ENCODE measurements around the gene AKAP13.

AKAP13 gene

DNA sequence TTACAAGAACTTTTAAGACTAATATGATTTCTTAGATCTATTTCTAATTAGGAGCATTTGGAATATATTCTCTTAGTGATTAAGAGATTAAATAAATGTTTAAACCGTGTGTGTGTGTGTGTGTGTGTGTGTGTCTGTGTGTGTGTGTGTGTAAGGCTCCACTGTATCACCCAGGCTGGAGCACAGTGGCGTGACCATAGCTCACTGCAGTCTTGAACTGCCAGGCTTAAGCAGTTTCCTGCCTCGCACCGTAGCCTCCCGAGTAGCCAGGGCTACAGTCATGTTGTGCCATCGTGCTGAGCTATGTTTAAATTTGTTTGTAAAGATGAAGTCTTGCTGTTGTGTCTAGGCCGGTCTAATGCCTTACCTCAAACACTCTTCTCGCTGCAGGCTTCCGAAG, 305.0 kb downstream of the AKAP13 start:
- no peak for DNase-seq

DNA sequence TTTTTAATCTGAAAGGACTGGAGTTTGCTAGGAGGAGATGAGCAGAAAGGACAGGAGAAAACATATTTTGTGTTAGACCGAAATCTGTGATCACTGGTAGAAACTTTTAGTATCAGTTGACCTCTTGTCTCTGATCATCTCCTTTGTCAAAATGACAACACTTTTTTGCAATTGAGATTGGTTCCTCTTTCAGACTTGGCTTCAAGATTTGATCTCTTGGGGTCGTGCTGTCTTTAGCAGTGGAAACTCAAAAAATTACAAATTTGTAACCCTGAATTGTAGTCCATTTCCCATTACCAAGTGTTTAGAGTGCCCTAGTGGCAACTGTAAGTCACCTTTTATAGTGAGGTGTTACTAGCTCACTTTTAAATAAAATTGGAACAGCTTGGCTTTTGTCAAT, 306.9 kb downstream of the AKAP13 start:
- DNase-seq = no peak

DNA sequence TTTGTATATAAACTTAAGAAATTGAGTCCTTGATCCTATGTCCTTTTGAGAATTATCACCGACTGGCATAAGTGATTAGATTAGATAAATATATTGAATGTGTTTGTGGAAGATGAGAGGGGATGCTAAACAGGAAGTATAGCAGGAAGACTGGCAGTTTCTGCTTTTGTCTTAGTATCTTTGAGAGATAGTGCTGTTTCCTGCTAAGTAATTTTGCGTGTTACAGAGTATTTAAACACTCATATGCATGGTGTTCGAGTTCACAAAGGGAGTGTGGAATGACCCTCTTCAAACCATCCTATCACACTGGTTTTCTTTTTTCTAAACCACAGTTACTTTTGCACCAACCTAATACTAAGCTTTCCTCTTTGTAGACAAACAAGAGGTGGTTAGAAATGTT, 308.3 kb downstream of the AKAP13 start:
- no peak for DNase-seq

DNA sequence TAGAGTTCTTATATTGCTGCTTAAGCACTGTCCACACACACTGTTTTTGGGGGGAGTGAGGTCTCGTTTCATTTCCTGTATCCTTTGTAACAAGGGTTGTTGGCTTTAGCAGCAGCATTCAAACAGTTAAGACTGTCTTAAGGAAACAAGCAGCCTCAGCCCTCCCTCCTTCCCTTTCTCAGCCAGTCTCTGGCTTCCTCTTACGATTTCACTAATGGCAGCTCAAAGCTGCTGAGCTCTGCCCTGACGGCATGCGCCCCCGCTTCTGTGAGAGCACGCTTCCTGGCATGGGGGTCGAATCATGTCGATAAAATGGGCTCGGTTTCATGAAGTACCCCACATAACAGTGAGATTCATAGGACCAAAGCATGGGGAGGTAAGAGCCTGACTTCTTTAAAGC, 309.3 kb downstream of the AKAP13 start:
- no peak for DNase-seq

DNA sequence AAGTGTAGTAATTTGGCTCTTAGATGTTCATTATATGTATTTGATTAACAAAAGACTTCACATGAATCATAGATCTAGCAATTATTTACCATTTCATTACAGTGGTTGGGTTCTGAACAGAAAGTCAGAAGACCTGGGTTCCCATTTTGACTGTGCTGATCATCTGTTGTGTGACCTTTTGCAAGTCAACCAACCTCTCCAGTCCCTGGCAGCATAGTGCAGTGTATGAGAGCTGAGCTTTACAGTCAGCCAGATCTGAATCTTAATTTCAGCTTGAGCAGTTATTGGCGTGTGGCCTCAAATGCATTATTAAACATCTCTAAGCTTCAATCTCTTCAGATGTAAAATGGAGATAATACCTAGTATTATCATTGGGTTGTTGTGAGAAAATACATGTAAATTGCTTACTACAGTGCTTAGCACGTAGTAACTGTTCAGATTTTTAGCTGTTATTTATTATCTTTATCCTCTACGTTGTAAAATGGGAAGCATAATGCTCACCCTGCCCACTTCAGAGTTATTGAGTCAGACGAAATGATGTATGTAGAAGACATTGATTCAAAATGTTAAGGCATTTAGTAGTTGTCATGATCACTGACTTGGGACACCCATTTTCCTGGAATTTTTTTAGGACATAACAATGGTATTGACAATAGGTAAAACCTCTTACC, 310.3 kb downstream of the AKAP13 start:
- DNase-seq = no peak

DNA sequence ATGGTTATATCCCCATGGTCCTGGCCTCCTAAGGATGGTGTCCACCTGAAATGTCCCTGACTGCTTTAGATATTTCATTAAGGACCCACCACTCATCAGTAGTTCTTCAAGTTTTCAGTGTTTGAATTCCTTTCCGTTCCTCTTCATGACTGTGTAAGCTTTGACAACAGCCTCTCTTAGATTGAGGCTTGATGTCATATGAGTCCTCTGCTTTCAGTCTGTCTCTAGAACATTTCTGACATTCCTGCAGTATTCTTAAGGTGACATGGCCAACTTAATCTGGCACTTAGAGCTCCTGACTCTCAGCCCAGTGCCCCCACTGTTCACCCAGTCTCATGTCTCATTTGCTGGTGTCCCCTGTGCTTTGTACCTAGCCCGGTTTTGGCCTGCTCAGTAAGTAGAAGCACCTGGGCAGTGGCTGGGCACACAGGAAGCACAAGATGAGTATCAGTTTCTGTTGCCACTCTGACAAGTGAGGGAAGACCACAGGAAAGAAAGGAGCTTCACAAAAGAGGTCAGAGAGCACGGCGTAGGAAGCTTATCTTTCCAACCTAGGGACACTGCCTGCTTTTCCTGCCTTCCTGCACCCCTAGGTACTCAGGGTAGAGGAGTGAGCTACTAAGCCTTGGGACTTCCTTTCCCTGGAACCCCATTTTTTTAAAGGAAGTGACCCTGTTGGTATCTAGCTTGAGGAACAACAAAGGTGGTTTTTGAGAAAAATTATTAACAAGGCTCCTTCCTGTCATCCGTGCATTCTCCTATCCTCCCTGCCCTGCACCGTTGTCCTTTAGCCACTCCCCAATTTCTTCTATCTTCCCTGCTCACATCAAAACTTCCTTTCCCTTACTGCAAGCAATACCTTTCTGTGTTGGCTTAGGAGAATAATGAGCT, 311.2 kb downstream of the AKAP13 start:
- DNase-seq = no peak

DNA sequence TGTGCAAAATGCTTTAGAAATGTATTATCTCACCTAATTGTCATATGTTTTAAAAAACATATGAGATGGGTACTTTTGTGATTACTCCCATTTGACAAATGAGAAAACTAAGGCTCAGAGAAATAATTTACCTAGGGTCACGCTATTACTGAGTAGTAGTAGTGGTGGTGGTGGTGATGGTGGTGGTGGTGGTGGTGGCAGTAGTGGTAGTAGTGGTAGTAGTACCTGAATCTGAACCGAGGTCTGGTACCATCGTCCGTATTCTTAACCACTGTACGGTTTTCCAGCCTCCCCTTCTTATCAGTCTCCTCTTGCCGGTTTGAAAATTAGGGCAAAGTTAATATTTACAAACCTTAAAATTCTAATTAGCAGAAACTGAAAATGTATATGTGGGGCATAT, 311.9 kb downstream of the AKAP13 start:
- no peak for DNase-seq

DNA sequence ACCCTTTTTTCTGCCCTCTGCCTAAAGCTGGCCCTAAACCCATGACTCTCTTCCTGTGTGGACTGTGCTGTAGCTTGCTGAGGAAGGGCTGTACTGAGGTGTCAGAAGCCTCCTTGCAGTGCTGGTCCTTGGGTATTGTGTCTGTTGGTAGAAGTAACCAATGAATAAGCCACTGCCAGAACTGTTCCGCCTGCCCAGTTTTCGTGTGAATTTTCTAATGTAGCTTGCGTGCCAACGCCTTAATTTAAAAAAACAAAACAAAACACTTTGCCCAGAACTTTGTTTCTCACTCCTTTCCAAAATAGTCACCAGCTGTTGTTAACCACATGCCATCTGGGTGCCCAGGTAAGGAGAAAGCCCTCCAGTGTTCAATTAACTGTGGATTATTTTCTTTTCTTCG, 312.5 kb downstream of the AKAP13 start:
- DNase-seq = peak; percentile 89

DNA sequence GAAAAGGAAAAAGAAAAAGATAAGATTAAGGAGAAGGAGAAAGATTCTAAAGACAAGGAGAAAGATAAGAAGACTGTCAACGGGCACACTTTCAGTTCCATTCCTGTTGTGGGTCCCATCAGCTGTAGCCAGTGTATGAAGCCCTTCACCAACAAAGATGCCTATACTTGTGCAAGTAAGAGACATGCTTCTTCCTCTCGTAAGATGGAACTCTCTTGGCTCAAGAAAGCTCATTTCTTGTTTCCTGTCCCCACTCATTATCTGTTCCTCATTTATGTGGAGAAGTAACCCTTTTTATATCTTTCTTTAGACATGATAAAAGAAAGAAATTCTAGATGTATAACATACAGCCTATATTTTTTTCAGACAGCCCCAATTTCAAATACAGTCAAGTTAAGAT, 312.9 kb downstream of the AKAP13 start:
- DNase-seq = no peak

DNA sequence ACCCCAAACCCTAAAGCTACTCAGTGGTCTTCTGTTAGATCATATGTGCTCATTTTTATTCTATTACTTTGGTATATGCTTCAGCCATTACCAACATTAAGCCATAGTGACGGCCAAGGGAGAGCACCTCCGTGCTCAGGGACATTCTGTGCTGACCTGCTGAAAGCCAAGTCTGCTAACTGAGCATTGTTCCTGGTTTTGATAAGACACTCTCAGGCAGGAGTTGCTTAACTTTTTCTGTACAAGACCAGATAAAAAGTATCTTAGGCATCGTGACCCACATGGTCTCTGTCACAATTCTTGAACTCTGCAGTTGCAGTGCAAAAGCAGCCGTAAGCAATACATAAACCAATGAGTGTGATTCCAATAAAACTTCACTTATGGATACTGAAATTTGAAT, 313.7 kb downstream of the AKAP13 start:
- DNase-seq = no peak

DNA sequence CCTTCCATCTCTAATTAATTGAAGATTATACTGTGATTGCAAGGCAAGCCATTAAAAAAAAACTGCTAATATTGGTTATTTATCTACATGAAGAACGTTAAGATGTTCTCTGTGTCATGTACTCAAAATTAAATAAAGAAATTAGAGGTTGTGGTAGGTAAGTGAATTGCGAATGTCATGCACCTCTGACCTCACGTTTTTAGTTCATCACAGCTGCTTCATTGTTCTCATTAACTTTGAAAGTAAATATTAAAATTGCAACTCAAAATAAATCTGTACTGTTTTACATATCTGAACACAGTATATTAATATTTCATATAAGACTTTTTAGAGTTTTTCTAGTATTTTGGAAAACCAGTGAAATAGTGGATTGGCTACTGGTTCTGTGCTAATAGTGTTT, 320.4 kb downstream of the AKAP13 start:
- DNase-seq = no peak

DNA sequence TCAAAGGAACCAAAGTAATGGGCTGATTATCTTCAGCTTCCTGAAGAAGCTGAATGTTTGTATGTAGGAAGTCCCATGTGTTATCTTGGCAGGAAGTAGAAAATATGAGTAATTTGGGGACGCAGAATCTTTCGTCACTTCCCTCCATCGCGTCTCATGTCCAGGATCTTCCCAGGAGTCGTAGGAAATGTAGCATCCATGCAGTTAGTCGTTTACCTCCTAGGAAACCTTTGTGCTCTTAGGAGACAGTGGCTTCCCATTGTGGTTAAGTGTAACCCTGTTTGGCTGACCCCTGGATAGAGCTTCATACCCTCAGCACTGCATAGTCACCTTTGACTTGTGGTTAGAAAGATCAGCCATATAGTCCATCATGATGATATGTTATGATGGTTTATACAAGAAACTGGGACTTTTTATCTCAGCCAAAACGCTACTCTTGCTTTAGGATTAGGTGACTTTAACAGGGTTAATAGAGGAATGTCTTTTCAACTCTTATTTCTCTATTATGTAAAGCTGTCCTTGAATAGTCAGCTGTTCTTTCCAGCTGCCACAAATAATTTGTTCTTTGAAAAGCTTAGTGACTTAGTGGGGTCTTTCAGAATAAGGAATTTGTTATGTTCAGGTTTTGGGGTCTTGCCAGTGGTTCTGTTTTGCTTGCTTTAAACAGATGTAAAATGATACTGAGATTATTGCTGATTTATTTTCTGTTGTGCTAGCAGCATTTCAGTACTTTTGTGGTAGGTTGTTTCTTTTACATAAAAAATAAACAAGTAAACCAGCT, 322.1 kb downstream of the AKAP13 start:
- DNase-seq = no peak

DNA sequence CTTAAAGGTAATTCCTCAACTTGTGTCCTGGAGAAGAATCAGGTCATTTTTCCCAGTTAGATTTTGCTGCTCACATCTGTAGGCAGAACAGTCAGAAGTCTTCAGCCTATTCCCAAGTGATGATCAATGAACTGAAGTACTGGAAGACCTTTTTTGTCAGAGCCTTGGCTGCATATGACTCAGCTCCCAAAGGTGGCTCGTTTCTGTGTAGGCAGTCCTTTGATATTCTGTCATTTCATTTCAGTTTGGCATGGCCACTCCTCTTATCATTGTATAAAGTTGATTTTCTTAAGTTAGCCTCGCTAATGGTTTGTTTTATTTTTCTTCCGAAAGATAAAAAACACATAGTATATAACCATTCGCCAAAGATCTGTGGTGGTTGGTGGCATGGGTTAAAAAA, 323.7 kb downstream of the AKAP13 start:
- no peak for DNase-seq

DNA sequence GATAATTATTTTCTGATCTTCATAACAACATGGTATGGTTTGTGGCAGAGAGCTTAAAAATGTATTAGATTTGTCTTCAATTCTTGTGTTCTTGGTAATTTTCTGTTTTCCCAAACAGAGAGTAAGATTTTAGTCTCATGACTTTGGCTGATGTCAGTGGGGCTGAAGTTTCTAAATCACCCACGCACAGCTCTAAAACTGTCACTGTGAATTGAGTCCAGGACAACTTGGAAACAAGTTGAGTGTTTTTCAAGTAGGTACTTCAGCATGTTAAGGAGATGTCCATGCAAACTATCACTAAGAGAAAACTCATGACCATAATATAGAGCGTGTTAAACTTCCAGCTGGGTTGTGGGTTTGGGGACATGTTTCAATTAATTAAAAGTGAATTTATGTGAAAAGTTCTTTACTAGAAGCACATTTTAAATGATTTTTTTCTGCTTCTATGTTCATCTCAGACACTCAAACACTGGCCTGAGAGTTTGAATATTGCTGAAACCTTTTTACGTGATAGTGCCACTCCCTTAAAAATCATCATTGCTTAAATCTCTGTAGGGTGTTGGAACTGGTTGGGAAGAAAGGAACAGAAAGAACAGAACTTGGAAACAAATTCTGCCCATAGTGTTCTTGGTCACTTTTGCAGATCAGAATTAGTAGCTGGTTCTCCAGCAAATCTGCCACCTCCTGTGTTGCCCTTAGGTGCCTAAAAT, 324.5 kb downstream of the AKAP13 start:
- DNase-seq = no peak

DNA sequence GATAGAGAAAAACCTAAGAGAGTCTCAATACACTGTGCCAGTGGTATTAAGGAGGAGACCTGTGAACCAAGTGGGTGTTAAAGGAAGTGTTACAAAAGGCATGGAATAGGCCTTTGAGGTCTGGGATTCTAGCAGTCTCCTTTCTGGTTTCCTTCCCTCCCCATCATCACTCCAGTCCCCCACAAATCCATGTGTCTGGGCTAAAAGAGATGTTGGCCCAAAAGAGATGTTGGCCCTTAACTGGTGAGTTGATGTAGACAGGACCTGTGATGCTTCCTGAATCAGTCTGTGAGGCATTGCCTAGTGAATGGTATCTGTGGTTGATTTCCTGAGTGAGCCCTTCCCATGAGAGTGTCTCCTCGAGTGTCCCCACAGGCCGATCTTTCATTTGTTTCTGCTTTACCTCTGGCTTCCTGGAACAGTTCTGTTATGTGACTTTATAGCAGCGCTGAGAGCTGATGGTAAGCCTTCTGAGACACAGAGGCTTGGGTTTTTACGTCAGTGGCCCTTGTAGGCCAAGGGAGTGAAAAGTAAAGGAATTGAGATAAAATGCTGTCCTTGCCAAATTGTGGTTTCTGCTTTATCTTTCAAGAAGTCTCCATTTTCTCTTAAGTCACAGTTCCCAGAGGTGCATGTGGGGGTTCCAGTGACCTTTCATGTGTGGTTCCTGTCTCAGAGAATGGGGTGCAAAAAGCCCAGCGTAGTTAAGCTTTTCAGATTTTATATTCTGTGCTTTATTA, 326.5 kb downstream of the AKAP13 start:
- DNase-seq = no peak

DNA sequence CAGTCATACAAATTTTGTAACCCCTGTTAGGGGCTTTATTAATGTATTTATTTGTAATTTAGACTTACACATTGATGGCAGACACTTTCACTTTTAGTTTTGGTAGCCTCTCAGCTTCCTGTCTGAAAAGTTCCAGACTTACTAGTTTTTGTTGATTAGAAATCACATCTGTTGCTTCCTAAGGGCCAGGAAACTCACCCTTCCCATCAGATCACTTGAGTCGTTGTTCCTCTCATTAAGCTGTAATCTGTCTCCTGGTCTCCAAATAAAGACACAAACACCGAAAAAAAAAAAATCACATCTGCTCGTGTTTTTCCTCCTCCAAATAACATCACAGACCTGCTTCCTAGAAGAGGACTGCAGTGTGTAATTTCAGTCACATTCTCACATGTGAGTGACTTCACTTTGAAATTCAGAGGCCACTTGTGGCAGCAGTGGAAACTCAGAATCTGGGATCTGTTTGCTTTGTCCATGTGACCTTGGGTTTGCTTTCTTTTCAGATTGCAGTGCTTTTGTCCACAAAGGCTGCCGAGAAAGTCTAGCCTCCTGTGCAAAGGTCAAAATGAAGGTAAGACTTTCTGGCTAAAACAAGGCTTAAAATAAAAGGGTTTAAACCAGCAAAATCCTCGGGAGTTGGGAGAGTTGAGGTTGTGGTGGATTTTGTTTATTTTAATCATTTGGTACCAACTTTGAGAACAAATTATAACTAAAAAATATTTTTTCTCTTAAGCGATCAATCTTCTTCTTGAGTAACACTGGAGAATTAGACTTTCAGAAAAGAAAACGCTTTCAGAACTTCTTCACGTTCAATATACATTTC, 327.3 kb downstream of the AKAP13 start:
- DNase-seq = peak; percentile 90

DNA sequence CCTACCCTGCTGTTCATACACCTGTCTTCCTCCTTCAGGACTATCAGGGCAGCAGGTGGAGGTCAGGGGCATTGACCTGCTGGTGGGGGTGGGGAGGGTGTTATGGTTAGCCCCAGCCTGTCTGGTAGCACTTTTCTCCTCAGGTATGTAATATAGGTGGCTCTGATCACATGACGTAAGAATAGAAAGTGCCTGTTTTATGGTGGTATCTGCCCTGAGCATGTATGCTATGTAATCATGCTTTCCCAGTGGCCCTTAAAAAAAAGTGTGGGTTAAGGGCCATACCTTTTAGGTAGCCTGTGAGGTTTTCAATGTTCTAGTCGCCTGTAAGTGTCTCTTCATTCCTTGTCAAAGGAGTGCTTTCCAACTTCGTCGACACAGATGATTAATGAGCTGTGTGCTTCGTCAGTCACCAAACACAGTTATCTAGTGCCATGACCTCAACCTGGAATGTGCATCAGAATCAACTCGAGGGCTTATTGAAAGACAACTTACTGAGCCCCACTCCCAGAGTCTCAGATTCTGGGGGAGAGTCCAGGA, 328.1 kb downstream of the AKAP13 start:
- DNase-seq = no peak

DNA sequence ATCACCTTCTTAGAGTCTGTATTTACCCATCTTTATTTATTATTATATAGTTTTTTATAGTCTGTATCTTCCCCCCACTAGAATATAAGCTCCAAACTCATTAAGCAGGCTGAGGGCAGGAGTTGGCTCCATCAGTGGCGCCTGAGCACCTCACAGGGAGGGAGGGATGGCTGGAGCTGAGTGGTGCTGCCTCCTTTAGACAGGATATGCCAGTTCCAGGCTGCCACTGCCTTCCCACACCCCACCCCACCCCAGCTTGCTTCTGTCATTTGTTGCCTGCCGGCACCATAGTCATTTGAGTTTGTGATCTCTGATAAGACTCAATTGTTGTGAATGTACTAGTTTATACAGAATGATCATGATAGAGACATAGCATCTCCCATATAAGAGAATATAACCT, 328.8 kb downstream of the AKAP13 start:
- DNase-seq = no peak

DNA sequence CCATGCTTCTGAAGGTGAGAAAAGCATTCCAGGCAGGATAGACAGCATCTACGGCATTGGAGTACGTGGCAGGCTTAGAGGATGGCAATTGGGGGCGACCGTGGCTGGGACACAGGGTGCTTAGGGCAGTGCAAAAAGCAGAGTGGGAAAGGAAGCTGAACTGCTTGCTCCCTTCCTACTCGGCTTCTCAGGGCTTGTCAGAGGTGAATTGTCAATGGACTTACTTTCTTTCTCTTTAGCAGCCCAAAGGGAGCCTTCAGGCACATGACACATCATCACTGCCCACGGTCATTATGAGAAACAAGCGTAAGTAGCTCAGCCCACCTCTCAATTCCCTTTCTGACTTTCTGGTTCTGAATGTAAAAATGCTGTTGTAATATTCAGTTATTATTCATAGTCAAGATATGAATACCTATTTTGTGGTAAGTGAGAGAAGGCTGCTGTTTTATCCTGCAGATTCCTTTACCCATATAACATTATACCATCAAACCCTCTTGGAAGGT, 330.0 kb downstream of the AKAP13 start:
- DNase-seq = no peak

DNA sequence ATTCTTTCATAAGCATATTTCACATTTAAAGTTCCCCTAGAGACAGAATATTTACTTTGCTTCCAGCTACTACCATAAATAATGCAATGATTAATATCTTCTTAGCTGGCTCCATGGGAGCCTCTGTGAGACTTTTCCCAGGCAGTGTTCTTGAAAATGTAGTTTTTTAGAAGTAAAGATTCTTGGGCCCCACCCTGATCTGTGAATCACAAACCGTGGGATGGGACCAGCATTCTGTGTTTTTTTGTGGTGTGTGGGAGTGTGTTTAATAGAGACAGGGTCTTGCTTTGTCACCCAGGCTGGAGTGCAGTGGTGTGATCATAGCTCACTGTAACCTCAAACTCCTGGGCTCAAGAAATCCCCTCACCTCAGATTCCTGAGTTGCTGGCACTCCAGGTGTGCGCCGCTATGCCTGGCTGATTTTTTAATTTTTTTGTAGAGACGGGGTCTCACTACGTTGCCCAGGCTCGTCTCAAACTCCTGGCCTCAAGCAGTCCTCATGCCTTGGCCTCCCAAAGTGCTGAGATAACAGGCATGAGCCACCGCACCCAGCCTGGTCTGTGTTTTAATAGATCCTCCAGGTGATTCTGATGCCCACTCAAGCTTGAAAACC, 331.3 kb downstream of the AKAP13 start:
- no peak for DNase-seq

All from NCI-H2171 treated with DMSO at 0.1 percent for 48 hours (cell line).